ENCODE data around the gene CTSH.
"Not testable (repeated sequence)": the region's sequence is repeated elsewhere in the genome, so short reads cannot be mapped to it uniquely, and the experiment has no call there.

The CTSH gene

GRCh38 chr15:78921940-78922339, 22.9 kb downstream of the CTSH start:
- no peak for DNase-seq

- DNase-seq = no peak
These were observed 23.3 kb downstream of the CTSH start for GRCh38 chr15:78921517-78921916.

GRCh38 chr15:78917888-78918287, 27.0 kb downstream of the CTSH start:
- DNase-seq = no peak

- no peak for DNase-seq
These were observed 28.8 kb downstream of the CTSH start for GRCh38 chr15:78916088-78916487.

- DNase-seq = no peak
These were observed 29.3 kb downstream of the CTSH start for GRCh38 chr15:78915341-78916087.

- DNase-seq = no peak
These were observed 30.6 kb downstream of the CTSH start for GRCh38 chr15:78914027-78914764.

- no peak for DNase-seq
These were observed 31.8 kb downstream of the CTSH start for GRCh38 chr15:78913012-78913411.

GRCh38 chr15:78912316-78912715, 32.5 kb downstream of the CTSH start:
- DNase-seq = no peak

- DNase-seq = peak; percentile 3
These were observed 34.6 kb downstream of the CTSH start for GRCh38 chr15:78910271-78910670.

- DNase-seq = no peak
These were observed 35.0 kb downstream of the CTSH start for GRCh38 chr15:78909791-78910228.

GRCh38 chr15:78909160-78909695, 35.6 kb downstream of the CTSH start:
- no peak for DNase-seq

GRCh38 chr15:78907577-78907976, 37.3 kb downstream of the CTSH start:
- DNase-seq = no peak

GRCh38 chr15:78906316-78906620, 38.6 kb downstream of the CTSH start:
- DNase-seq = no peak

- DNase-seq = no peak
These were observed 40.1 kb downstream of the CTSH start for GRCh38 chr15:78904599-78905358.

- not testable (repeated sequence) for DNase-seq
These were observed 42.4 kb downstream of the CTSH start for GRCh38 chr15:78902281-78903032.

GRCh38 chr15:78900819-78901533, 43.9 kb downstream of the CTSH start:
- DNase-seq = not testable (repeated sequence)

GRCh38 chr15:78898540-78898939, 46.3 kb downstream of the CTSH start:
- DNase-seq = no peak

GRCh38 chr15:78895471-78895870, 49.4 kb downstream of the CTSH start:
- DNase-seq = no peak

GRCh38 chr15:78893538-78893937, 51.3 kb downstream of the CTSH start:
- no peak for DNase-seq

GRCh38 chr15:78889000-78889399, 55.8 kb downstream of the CTSH start:
- no peak for DNase-seq

- DNase-seq = no peak
These were observed 63.2 kb downstream of the CTSH start for GRCh38 chr15:78881681-78882080.

GRCh38 chr15:78880813-78881212, 64.0 kb downstream of the CTSH start:
- no peak for DNase-seq
